ENCODE data around the gene POLR2F.
"Not testable (repeated sequence)": the region's sequence is repeated elsewhere in the genome, so short reads cannot be mapped to it uniquely, and the experiment has no call there.

The POLR2F gene

DNA sequence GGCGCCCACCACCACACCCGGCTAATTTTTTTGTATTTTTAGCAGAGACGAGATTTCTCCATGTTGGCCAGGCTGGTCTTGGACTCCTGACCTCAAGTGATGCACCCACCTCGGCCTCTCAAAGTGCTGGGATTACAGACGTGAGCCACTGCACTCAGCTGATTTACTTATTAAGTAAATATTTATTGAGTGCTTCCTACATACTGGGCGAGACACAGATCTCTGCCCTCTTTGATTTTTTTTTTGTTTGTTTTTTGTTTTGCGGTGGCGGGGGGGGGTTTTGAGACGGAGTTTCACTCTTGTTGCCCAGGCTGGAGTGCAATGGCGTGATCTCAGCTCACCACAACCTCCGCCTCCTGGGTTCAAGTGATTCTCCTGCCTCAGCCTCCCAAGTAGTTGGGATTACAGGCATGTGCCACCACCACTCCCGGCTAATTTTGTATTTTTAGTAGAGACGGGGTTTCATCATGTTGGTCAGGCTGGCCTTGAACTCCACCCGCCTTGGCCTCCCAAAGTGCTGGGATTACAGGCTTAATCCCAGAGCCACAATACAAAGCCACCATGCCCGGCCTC, 2.4 kb downstream of the POLR2F start:
- DNase-seq: not testable (repeated sequence)

DNA sequence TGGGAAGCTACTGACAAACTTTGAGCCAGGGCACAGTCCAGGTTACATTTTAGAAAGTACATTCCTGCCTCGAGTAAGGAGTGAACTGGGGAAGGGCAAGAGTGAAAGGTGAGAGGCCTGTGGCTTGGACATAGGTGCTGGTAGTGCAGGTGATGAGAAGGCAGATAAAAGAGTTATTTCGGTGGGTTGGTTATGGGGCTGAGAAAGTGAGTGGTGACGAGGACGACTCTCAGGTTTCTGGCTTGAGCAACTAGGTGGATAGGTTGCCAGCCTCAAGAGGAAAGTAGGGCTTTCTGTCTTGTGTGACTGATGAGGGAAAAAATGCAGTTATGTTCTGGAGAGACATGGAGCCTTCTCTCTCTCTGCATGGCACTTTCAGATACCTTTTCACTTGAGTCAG, 3.7 kb downstream of the POLR2F start:
- no peak for DNase-seq

DNA sequence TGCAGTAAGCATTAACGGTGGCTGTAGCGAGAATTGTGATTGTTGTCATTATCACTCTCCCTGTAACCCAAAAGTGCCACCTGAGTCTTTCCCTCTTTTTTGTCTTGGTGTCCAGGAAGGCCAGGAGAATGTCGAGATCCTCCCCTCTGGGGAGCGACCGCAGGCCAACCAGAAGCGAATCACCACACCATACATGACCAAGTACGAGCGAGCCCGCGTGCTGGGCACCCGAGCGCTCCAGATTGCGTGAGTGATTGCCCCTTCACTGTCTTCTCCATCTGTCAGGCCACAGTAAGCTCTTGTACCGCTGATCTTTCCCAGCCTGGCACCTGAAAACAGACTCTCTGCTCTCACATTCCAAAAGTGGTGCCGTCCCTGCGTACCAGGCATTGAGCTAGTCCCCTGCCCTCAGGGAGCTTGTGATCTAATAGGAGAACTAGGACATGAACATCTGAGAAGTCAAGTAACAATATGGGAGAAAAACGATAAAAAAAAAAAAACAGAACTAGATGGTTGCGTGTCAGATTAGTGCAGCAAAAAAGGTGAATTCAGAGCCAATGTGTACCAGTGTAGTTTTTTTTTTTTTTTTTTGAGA, 5.8 kb downstream of the POLR2F start:
- DNase-seq: no peak

DNA sequence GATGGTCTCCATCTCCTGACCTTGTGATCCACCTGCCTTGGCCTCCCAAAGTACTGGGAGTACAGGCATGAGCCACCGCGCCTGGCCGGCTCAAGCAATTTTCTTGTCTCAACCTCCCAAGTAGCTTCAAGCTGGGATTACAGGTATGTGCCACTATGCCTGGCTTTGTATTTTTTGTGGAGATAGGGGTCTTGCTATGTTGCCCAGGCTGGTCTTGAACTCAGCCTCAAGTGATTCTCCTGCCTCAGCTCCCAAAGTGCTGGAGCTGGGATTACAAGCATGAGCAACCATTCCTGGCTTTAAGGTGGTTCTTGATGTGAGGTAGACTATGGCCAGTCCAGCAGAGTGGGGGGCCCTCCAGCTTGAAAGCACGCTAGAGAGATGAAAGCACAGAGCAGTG, 7.6 kb downstream of the POLR2F start:
- no peak for DNase-seq

DNA sequence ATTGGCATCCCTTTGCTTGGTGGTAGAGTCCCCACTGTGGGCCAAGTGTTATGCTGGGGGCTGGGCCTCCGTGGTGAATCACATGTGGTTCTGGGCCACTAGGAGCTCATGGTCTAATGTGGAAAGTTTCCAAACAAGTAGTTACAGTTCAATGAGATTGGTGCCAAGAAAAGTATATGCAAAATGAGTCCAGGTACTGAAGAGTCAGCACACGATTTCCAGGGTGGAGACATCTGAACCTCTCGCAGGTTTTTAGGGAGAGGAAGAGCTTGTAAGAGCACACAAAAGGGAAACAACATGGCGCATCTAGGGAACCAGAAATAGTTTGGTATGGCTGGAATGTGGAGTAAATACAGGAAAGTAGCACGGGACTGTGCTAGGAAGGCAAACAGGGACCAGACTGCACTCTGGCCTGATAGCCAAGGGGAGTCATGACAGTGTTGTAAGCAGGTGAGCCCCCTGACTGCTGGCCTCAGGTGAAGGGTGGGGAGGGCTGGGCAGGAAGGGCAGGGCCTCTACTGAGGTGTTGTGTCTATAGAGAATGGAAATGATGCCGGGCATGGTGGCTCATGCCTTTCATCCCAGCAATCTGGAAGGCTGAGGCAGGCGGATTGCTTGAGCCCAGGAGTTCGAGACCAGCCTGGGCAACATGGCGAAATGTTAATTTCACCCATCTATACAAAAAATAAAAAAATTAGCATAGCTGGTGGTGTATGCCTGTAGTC, 12.6 kb downstream of the POLR2F start:
- no peak for DNase-seq

DNA sequence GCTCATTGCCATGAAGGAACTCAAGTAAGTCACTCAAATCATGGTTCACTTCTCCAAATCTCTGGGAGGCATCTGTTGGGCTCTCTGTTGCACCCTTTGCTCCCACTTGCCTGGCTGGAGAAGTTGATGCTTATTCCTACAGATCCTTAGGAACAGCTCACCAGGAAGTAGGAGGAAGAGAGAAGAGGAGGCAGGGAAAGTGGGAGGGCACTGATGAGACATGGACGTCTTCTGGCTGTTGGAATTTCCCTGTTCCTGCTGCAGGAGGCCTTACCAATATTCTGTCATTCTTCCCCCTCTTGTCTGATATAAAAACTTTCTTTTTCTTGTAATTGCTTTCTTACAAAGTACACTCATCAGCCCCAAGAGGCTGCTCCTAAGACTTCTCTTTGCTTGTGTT, 13.6 kb downstream of the POLR2F start:
- DNase-seq: no peak

DNA sequence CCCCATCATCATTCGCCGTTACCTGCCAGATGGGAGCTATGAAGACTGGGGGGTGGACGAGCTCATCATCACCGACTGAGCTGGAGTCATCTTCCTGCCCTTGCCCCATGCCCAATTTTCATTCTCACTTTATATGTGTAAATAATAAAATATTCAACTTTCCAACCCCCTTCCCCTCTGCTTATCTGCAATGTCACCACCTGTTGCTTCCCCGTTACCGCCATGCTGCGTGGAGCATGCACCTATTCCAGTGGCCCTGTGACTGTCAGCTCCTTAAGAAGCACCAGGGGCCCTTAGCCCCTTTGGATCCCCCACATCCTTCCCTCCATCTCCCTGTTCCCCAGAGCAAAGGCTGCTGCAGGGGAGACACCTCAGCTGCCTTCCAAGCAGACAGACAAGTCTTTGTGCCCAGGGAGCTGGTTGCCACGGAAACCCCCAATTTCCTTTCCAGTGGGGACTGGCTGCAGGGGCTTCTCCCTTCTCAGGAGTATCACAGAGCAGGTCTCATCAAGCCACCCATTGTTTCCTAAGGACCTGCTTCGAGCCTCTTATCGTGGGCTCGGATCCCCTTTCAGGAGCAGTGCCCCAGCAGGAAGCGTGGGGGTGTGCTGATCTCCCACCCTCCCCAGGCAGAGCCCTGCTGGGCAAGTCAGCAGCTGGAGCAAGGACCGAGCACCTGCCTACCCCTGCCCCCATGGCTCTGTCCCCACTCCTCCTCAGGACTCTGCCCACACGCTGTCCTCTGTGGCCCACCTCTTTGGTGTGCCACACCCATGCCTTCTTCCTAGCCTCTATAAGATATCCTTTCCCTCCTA, 14.3 kb downstream of the POLR2F start:
- no peak for DNase-seq

DNA sequence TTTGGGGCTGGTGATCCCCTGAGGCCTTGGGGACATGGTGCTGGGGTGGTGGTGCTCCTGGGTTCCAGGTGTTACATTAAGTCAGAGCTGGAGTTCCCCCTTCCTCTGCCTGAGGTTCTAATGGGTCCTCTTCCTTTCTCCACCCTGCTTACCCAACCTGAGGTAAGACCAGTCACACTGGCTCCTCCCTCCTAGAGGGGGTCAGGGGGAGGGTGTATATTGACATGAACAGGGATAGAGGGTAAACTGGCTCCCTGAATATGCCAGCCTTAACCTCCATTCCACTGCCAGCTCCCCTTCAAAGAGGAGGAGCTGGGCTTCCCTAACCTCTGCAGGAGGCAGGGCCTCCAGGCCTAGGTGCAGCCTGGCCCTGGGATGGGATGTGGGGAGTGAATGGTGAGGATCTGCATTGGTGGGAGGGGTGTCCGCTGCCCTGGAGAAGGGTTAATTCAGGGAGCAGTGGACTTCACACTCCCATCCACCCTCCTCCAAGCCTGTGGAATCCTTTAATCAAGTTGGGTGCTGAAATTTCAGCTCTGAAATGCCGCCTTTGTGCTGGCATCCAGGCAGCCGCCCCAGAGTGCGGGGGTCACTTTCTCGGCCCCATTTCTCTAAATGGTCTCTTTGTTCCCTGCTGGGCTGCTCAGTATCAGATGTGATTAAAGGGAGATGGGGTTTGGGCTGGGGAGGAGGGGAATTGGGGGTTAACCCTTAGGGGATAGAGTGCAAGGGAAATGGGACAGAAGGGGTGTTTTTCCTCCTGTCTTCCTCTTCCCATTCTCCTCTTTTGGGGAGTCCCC, 15.2 kb downstream of the POLR2F start:
- no peak for DNase-seq

DNA sequence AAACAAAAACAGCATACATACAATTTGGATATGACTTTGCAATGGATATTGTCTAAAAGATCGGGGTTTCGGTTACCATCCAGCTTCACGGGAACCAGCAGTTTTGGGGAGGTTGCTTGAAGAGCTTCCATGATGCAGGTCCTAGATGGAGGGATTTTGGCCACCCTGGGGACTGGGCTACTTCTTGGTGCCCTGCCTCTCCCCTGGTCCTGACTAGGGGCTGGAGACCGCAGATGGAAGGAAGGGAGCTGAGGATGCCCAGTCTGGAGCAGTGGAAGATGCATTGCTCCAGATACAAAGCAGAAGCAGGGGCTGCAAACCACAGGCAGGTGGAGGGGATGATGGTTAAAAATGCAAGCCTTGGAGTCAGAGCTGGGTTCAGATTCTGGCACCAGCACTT, 17.4 kb downstream of the POLR2F start:
- no peak for DNase-seq

DNA sequence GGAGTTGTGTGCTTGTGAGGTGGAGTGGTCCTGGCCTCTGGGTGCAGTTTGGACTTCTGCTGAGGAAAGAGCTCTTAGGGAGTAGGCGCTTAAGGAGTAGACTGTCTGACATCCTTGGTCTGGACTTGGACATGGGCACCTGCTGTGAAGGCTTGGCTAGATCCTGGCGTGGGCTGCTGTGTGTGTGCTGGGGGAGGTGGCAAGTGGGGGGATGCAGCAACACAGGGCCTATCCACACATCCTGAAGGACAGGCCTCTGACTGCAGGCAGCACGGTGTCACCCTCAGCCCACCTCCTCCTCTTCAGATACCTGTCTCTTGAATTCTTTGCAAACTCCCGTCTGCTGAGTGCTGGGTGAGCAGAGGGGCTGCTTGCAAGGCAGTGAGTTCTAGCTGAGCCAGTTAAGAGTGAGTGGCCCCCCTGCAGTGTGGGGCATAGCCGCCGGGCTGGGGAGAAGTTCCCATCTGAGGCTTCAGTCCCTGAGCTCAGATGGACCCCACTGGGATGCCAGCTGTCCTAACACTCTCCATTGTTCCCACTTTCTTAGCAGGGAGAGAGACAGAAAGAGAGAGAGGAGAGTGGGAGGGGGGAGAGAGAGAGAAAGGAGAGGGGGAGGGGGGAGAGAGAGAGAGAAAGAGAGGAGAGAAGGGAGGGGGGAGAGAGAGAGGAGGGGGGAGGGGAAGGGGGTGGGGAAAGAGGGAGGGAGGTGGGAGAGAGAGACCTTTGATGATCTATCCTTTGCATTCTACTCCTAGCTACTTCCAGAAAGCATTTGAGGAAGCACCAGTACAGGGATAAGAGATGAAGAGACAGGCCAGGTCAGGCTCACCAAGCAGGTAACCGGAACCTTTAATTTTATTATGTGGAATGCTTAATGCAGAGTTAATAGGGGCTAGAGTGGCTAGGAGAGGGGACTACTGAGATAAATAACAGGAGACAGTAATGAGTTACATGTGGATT, 18.3 kb downstream of the POLR2F start:
- DNase-seq: no peak

DNA sequence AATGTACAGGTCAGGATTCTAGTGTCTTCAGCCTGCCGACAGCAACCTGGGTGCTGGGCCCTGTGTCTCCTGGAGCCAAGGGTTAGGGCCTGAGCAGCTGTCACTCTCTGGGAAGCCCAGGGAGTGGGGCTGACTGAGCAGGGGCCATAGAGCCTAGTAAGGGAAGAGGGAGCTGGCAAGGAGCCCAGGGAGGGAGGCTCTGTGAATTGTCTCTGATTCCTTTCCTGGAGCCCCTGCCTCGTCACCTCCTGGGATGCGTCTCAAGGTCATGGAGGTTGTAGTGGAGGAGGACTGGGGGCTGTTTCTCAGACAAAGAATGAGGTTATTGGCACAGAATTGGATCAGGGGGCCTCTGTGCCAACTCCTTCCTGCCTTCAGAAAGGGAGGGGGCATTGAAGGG, 19.0 kb downstream of the POLR2F start:
- DNase-seq: no peak

DNA sequence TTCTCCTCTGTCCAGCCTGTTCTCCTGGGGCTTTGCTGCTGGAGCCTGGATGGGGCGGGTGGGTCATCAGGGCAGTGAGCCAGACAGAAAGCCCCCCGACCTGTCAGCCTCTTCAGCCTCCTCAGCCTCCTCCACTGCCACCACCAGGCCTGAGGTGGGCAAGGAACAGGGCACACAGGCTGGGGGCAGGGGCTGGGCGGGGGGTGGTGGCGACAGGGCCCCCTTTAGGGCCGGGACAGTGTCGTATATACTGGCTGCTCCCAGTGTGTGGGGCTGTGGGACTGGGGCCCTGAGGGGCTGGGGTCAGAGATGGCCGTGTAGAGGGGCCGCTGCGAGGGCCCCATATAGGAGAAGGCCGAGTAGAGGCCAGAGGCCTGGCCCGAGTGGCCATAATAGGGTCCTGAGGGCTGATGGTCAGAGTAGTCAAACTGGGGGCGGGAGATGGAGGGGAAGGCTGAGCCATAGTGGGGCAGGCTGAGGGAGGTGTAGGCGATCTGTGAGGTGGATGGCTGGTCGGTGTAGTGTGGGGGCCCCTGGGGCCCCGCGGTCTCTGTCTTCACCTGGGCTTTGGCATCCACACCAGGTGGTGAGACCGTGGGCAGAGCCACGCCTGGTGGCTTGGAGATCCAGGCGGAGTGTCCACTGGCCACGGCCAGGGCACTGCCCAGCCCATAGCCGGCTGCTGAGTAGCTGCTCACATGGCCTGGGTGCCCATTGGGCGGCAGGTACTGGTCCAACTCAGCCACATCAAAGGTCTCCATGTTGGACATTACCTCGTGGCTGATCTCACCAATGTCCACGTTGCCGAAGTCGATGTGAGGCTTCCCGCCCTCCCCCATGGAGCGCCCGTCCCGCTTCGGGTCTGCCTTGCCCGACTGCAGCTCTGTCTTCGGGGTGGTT, 20.0 kb downstream of the POLR2F start:
- no peak for DNase-seq

DNA sequence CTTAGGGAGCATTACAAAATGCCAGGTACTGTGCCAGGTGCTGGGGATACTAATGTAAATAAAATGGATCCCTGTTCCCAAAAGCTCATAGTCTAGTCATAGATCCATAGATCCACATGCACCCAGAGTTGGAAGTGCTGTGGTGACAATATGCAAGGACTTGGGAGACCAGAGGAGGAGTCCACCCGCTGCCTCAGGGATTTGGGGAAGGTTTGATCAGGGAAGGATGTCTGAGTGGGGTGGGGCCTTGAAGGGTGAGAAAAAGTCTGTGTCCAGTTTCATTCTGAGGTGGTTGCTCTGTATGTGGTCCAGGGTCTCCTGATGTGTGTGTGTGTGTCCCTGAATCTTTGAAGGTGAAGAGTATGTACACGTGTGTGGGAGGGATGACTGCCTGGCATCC, 21.7 kb downstream of the POLR2F start:
- DNase-seq: no peak

DNA sequence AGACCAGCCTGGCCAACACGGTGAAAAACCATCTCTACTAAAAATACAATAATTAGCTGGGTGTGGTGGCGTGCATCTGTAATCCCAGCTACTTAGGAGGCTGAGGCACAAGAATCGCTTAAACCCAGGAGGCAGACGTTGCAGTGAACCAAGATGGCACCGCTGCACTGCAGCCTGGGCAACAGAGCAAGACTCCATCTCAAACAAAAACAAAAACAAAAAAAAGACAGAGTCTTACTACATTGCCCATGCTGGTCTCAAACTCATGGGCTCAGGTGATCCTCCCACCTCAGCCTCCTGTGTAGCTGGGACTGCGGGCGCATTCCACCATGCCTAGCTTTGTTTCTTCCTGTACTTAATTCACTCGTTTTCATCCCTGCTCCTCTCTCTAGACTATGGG, 22.5 kb downstream of the POLR2F start:
- DNase-seq: not testable (repeated sequence)

DNA sequence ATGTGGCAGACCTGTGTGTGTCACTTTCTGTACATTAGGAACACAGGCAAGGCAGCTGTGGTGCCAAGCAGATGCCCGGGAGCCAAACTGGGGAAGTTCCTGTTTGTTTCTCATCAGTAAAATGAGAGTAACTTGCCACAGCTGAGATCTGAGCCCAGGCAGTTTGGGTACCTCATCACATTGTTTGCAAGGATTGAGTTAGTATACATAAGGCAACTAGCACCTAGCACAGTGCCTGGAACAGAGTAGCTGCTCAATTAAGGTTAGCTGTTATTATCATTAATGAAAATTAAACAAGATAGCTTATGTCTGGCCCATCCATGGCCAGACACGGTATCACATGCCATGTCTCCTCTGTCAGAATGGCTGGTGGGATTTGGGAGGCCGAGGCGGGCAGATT, 23.0 kb downstream of the POLR2F start:
- DNase-seq: no peak

DNA sequence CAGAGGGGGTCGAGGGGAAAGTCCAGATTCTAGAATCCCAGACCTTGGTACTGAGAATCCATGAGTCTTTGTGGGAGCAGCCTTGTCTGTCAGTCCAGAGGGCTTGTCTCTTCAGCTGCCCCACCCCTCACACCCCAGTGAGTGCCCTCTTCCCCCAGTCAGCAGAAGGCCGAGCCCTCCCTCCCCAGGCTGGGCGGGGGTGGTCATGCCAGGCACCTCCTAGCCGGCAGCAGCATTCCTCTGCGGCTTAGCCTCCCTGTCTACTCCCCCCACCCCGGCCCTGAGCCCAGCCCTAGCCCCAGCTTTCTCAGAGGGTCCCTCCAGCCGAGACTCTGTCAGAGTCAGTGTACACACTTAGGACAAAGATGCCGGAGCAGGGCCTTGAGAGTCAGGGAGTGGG, 26.3 kb downstream of the POLR2F start:
- no peak for DNase-seq

DNA sequence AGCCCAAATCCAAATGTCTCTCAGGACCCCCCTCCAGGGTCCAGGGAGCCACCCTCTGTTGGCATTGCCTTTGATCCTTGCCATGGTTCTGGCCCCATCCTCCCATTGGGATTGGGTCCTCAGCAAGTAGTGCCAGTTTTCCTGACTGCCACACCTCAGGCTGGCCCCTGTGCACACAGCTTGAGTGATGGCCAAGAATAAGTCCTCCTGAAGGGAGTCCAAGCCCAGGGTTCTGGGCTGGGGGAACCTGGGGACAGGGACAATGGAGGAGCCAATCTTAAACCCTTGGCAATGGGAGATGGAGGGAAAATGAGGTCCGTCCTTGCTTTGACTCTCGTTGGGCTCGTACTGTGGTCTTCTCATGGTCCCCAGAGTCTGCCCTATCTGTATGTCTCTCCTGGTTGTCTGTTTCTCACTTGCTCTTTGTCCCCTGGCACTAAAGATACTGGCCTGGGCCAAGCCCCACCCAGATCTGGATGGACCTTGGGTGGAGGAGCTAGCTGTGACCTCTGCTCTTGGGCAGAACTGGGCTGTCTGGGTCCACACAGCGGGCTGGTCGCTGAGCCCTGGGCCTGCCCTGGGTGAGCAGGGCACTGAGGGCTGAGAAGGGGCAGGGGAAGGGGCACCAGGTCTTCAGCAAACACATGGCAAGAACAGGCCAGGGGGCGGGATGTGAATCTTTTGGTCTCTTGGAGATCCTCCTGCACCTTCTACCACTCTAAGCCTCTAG, 27.9 kb downstream of the POLR2F start:
- DNase-seq: no peak

DNA sequence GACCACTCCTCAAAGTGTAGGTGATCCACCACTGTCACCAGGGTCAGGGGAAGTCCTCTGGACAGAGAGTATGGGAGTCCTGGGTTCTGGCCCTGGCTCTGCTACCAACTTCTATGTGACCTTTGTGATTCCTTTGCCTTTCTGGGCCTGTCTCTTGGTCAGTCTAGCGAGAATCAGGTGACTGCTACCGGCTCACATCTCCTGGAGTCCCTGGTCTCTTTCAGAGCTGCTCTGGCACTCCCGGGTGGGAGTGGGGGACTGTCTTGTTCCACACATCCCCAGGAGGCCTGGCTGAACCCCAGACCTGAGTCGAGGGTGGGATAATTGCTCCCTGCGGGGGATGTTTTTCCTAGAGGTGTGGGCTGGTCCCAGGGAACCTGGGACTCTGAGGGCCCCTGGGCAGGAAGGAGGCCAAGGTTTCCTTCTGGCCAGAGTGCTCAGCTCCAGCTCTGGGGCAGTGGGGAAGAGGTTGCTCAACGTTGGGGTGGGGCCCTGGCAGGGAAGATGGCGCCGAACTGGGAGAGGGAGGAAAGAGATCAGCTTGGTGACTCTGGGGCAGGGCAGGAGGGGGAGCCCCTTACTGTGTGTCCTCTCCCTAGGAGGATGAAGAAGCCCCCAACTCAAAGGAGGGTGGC, 28.8 kb downstream of the POLR2F start:
- DNase-seq: no peak

Data from activated CD8-positive, alpha-beta memory T cell treated with anti-CD3 and anti-CD28 coated beads, Interleukin-2, amount 50 U/mL, for 4 hours (primary cell).